Measurements from ENCODE around the gene CTTN. TPM values are rescaled to one million over a fixed set of nuclear protein-coding genes. Genes with fewer than 3 reads are reported as not detected.

CTTN gene
- total RNA-seq (2022; extraction: Qiagen RNA extraction) = 192 to 231 TPM (median 212 TPM) in 5 replicates

DNA sequence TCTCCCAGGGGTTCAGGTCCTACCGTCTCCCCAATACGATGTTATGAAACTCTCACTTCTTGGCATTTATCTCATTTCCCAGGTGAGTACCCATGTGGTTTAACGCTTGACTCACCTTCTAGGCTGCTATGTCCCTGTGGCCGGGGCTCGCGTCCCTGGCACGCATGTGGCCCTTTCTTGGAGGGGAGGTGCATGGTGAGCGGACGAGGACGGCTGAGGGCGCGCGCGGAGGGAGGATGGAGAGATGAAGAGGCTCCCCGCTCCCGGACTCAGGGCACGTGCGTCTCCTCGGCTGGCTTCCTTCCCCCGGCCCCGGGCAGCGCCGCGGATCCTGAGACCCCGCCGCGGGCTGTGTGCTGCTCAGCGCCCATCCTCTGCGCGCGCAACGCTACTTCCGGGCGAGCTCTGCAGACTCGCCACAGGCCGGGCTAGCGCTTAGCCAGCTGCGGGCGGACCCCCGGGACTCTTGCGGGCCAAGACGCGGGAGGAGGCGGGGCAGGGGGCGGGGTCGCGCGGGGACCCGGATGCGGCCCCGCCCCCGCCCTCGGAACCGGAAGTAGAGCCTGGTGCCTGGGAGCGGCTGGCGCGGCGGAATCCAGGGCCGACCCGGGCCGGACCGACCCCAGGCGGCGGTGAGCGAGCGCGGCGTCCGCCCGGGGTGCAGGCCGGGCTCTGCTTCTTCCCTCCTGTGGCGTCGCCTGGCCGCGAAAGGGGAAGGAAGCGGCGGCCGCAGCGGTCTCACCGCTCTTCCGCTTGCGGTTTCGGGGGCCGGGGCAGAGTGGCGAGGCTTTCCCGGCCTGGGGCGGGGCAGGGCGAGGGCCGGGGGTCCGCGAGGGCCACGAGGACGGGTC lies at the start of gene CTTN:
Gene CTTN, plus strand, starts transcription at position 547 of the 851 bp plus-strand sequence. CDS start 8,769 bp downstream, outside the sequence.

Other genes starting within 250 kb of the CTTN start
- 55.6 to 65.3 TPM (median 63.7 TPM) in 5 replicates for gene FADD, start 195.2 kb upstream of the CTTN start, total RNA-seq (2022; extraction: Qiagen RNA extraction)
- 21.3 to 33.2 TPM (median 31.6 TPM) in 5 replicates for gene PPFIA1, start 127.8 kb upstream of the CTTN start, total RNA-seq (2022; extraction: Qiagen RNA extraction)

Data from A549 treated with dexamethasone at 1 μM for 4 hours (cell line).